ENCODE measurements around the gene NUP85.
A peak's percentile ranks its signal among the peaks of the same experiment; 100 is the strongest.
"Not testable (repeated sequence)": the region's sequence is repeated elsewhere in the genome, so short reads cannot be mapped to it uniquely, and the experiment has no call there.

The NUP85 gene

GRCh38 chr17:75241996-75242460 is 36.5 kb downstream of the NUP85 start:
- DNase-seq (ENCODE audit: low spot score): no peak

- no peak for DNase-seq (ENCODE audit: low spot score)
Observed at GRCh38 chr17:75242461-75243042, 37.1 kb downstream of the NUP85 start.

DNA sequence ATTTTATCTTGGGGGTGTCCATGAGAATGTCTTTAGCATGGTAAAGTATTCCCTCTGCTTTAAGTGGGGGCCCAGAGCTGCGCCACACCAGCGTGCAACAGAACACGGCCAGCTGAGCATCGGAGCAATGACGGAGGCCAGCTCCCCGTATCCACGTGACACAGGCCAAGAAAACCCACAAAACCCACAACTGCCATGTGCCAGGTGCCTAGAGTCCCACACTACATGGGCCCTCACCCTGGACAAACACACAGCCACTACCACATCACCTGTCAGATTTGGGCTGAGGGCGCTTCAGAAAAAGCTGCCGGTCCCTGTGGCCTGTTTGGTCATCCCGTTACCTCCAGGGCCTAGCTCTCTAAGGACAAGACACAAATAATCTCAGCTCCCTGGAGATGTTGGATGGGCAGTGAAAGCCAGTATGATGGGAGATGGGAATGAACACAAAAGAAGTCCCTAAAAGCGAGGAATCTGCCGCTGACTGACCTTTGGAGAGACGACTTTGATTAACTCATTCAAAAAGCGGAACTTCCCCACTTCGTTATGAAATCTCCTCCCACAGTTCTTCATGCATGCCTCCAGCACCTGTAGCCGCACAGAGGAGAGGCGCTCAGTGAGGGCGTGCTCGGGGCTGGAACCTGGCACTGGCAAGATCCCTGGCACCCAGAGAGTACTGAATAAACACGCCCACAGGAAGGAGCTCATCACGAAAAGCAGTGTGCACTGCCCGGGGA is 38.8 kb downstream of the NUP85 start:
- no peak for DNase-seq (ENCODE audit: low spot score)

DNA sequence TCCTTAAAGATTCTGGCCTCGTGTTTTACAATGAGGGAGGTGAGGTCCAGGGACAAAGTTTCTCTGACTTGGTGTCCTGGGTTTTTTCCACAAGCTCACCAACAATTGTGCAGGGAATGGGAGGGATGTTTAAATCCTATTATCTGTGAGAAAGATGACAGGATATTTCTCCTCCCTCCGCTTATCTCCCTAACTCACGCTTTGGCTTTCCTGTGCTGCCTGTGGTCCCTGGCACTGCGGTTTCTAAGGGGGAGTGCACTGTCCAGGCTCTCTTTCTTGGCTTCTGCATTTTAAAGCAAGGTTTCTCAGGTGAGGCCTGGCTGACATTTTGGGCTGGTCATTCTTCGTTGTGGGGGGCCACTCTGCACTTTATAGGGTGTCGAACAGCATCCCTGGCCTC is 39.5 kb downstream of the NUP85 start:
- DNase-seq (ENCODE audit: low spot score): no peak

GRCh38 chr17:75246404-75246803 is 40.9 kb downstream of the NUP85 start:
- no peak for DNase-seq (ENCODE audit: low spot score)

- DNase-seq (ENCODE audit: low spot score): no peak
Observed at GRCh38 chr17:75249564-75249963, 44.1 kb downstream of the NUP85 start.

DNA sequence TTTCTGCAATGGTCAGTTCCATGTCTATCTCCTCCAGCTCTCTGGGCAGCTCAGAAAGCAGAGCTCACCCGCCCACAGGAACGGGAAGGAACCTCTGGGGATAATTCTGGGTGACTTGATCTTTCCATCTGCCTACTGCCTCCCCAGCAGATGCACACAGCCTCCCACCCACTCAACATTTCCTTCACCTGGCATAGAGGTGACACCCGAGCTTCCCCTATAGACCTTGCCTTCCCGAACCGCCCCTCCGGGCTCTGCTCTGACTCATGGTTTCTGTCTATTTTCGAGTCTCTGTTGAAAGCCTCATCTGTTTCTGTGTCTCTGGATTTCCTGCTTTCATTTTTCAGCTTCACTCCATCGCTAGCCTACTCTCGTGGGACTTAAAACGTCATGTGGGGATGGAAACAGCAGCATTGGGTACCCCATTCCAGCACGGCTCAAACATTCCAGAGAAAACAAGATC is 44.6 kb downstream of the NUP85 start:
- DNase-seq (ENCODE audit: low spot score): no peak

GRCh38 chr17:75252039-75252816 is 46.7 kb downstream of the NUP85 start:
- no peak for DNase-seq (ENCODE audit: low spot score)

DNA sequence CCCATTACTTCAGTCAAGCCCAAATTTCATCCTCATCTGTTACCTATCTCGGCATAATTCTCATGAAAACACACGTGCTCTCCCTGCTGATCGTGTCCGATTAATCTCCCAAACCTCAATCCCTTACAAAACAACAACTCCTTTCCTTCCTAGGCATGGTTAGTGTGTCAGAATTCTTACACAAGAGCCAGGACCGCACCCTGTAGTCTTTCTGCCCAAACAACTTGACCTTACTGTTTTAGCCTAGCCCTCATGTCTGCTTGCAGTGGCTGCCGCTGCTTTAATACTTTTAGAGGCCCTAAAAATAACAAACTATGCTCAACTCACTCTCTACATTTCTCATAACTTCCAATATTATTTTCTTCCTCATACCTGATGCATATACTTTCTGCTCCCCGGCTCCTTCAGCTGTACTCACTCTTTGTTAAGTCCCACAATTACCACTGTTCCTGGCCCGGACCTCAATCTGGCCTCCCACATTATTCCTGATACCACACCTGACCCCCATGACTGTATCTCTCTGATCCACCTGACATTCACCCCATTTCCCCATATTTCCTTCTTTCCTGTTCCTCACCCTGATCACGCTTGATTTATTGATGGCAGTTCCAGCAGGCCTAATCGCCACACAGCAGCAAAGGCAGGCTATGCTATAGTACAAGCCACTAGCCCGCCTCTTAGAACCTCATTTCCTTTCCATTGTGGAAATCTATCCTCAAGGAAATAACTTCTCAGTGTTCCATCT is 50.6 kb downstream of the NUP85 start:
- DNase-seq (ENCODE audit: low spot score): not testable (repeated sequence)

DNA sequence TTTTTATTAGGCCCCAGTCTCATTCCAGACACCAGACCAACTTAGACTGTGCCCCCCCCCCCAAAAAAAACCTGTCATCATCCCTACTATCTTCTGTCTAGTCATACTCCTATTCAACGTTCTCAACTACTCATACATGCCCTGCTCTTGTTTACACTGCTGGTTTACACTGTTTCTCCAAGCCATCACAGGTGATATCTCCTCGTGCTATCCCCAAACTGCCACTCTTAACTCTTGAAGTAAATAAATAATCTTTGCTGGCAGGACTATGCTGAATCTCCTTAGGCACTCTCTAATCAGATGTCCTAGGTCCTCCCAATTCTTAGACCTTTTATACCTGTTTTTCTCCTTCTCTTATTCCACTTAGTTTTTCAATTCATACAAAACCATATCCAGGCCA is 51.7 kb downstream of the NUP85 start:
- DNase-seq (ENCODE audit: low spot score): not testable (repeated sequence)

GRCh38 chr17:75260641-75261335 is 55.3 kb downstream of the NUP85 start:
- DNase-seq (ENCODE audit: low spot score): no peak

DNA sequence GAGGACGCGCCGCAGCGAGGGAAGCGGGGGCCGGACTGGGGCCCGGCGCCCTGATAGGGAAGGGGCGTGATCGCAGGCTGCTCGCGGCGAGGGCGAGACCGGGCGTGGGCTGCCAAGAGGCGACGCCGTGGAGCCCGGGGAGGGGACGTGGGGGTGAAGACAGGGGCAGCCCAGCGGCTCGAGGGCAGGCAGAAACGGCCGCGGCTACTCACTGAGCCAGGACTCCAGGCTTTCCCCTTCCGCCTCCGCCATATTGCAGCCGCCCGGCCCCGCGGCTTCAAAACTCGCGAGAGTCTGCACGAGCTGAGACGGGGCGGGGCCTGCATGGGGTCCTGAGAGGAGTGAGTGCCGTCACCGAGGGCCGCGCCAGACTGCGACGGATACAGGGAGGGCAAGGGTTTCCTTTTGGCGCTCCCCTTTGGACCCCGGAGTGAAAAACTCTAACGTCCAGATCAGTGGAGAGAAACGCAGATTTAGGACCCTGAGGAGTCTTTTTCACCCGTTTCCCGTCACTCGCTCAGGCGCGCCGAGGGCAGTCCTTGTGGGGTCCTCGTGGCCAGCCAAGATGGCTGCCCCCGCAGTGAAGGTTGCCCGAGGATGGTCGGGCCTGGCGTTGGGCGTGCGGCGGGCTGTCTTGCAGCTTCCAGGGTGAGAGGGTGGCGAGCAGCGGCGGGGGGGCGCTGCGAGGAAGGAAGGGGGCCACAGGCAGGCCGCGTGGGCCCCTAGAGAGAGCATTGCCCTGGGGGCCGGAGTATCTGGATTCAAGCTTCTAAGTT is 56.0 kb downstream of the NUP85 start, which contains the start of the genes GGA3 and MRPS7:
GGA3 (minus strand) TSS at position 271 of the 776 bp plus-strand sequence; CDS start at position 252, 19 bp downstream.
MRPS7 (plus strand) TSS at position 544 of the 776 bp plus-strand sequence; CDS start at position 566, 22 bp downstream.
- peak; percentile 98 for DNase-seq (ENCODE audit: low spot score)

- DNase-seq (ENCODE audit: low spot score): no peak
Observed at GRCh38 chr17:75262112-75262606, 56.7 kb downstream of the NUP85 start.

DNA sequence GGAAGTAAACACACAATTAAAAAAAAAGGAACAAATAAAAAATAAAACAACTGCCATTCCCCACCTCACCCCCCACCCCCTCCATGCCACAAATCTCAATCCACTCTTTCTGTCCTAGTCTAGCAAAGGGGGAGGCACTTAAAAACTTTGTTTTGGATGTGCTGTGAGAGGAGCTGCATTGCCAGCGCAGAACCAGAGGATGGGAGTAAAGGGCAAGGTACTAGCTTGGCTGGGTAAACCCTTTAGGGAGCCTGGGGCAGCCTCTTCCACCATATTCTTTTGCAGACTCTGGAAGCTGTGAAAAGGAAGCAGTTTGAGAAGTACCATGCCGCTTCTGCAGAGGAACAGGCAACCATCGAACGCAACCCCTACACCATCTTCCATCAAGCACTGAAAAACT is 57.6 kb downstream of the NUP85 start:
- no peak for DNase-seq (ENCODE audit: low spot score)

DNA sequence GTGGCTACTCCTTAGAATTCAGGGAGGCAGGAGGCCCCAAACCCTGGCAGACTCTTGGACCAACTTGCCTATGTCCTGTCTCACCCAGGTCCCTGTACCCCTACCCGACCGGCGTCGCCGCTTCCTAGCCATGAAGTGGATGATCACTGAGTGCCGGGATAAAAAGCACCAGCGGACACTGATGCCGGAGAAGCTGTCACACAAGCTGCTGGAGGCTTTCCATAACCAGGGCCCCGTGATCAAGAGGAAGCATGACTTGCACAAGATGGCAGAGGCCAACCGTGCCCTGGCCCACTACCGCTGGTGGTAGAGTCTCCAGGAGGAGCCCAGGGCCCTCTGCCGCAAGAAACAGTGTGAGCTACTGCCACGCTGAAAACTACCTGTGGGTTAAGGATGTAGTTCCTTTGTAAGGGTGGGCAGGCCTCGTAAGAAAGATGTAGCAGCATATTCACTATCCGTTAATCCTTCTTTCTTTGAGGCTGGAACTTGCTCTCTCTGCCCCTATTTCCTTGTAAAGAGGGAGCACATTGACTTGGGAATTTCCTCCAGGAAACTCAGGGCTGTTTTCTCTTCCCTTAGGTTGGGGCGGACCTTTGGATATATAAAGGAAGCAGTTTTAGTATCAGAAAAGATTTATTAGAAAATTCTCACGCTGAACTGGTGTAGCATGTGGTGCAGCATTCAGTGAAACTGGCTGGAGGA is 60.3 kb downstream of the NUP85 start:
- no peak for DNase-seq (ENCODE audit: low spot score)

DNA sequence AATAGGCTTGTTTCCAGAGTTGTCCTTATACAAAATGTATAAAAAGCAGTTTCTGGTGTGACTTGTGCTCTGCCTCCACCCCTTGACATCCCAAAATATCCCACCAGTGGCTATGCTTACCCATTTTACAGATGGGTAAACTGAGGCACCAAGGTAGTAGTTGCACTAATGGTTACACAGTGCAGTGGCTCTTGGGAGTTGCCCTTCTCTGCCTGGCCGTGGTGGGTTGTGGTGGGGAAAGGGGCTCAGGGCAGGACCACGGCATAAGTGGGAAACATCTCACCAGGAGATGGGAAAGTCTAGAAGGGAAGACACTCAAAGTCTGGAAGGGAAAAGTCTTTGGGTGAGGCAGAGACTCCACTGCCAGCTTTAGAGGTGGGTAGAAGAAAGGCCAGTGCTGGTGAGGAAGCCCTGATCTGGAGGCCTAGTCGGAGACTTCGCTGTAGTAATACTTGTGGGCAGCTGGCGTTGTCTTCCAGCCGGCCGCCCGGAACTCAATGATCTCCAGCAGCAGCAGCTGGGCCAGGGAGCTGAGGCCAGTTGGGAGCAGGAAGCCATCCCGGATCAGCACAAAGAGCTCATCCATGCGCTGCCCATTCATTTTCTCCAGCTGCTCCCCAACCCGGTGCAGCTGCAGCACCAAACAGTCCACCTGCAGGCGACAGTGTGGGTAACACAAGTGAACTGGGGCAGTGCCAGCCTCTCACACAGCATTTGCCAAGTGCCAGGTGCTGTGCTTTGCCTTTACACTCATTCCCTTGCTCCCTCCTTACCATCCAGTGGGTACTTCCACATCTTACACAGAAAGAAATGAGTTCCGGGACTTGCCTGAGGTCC is 61.1 kb downstream of the NUP85 start:
- DNase-seq (ENCODE audit: low spot score): no peak

DNA sequence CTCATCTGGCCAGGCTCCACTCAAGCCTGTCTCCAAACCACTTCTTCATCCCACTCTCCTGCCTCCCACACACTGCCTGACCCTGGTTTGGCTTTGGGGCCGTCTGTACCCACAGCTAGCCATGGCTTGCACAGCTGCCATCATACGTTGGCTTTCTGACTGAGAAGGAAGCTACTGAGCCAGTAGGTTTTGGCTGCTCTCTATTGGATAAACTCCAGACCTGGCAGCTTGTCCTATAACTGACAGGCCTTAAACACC is 61.6 kb downstream of the NUP85 start:
- DNase-seq (ENCODE audit: low spot score): no peak

DNA sequence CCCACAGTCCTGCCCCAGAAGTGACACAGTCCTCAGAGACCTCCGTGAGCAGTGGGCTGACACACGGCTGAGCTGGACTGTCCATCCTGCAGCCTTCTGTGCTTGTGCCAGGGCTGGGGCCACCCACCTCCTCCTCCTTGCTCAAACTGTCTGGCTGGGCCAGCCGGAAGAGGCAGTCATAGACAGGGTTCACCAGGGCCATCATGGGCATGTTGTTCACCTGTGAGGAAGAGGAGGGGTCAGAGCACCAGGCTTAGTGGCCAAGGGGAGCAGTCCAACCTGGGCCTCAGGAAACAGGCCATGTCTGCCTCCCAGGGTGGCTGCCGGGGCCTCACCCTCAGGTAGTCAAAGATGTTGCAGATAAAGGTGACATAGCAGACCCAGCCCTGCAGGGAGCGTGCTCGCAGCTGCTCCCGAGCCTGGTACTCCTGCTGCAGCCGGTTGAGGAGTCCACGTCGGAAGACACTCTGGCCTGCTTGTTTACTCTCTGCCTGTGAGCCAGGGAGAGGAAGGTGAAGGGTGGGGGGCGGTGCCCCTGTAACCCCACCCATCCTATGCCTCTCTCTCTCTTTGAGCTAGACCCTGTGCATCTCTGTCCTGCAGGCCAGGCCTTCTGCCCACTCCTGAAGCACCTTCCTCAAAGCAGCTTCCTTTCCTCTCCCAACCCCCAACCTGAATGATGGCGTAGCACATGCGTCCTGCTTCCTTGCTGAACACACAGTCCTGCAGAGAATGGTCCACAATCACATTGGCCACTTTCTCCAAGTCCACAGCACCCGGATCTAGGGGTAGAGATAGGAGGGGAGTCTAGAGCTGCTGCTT is 62.1 kb downstream of the NUP85 start:
- DNase-seq (ENCODE audit: low spot score): peak; percentile 70
